Colonic mucosa (tissue), 4 donors: Measurements from ENCODE around the gene BCL11B. TPM values are rescaled to one million over a fixed set of nuclear protein-coding genes. Genes with fewer than 3 reads are reported as not detected.

Experiments
- DNase-seq: peaks from one replicate; pipeline ENCODE4 v3.0.0-alpha.2; 2020
- H3K27ac ChIP-seq: fragments of 200-600 bp; one replicate; pipeline ENCODE4 v1.8.0; 2021
- H3K27me3 ChIP-seq: fragments of 200-600 bp; one replicate; pipeline ENCODE4 v1.8.0; 2021
- H3K36me3 ChIP-seq: fragments of 200-600 bp; one replicate; pipeline ENCODE4 v1.8.0; 2021
- H3K4me1 ChIP-seq: fragments of 200-600 bp; one replicate; pipeline ENCODE4 v1.8.0; 2021; ENCODE audit warnings: mild to moderate bottlenecking
- H3K4me3 ChIP-seq: fragments of 200-600 bp; one replicate; pipeline ENCODE4 v1.8.0; 2021
- H3K9ac ChIP-seq, 2 donors: one replicate each; pipeline ENCODE4 v1.7.0; 2013; ENCODE audit warnings: control low read depth in 2 of 2, low read depth in 2 of 2, low read length in 2 of 2
- H3K9me3 ChIP-seq: fragments of 200-600 bp; one replicate; pipeline ENCODE4 v1.8.0; 2021
- intact Hi-C: fragments of 100-400 bp; cut with DNase I; formaldehyde crosslinking; loops from one replicate; pipeline ENCODE4 v1.14.1; 2022
- total RNA-seq, 2 donors: library from RNA; stranded (reverse); fragmentation: NEBNext Ultra II Directional in 1 of 2; extraction: Animal tissue kit (Norgen Biotek cat#: 25700) in 1 of 2; gene quantifications; one replicate each; pipeline ENCODE4 v1.2.1, GENCODE V29; 2021
- TF ChIP-seq, protein P1 (sequence below): fragments of 200-600 bp; IDR thresholded peaks from one replicate; pipeline ENCODE4 v1.8.0; 2022; ENCODE audit warnings: antibody characterized with exemption, mild to moderate bottlenecking
- donor health status: healthy.
- donor health status: DM: no; HTN: no; CAD: no.
- donor health status: DM: no; HTN: no; CAD: no.

The BCL11B gene
- total RNA-seq, 2 donors from 2014 or later: 5.6 to 10.4 TPM

DNA sequence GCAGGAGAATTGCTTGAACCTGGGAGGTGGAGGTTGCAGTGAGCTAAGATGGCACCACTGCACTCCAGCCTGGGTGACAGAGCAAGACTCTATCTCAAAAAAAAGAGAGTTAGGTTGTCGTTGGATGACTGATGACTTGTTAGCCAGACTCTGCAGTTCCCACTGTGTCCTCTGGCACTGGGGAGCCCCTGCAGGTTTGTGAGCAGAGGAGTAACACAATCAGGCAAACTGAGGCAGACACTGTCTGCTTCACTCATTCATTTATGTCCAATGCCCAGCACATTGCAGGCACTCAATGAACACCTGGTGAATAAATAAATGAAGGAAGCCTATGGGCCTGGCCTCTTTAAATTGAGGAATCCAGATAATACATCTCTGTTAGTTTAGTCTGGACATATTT lies 41.2 kb upstream of the BCL11B start:
- H3K4me3 ChIP-seq: no peak overlapping the region
- TF ChIP-seq, protein P1, sequence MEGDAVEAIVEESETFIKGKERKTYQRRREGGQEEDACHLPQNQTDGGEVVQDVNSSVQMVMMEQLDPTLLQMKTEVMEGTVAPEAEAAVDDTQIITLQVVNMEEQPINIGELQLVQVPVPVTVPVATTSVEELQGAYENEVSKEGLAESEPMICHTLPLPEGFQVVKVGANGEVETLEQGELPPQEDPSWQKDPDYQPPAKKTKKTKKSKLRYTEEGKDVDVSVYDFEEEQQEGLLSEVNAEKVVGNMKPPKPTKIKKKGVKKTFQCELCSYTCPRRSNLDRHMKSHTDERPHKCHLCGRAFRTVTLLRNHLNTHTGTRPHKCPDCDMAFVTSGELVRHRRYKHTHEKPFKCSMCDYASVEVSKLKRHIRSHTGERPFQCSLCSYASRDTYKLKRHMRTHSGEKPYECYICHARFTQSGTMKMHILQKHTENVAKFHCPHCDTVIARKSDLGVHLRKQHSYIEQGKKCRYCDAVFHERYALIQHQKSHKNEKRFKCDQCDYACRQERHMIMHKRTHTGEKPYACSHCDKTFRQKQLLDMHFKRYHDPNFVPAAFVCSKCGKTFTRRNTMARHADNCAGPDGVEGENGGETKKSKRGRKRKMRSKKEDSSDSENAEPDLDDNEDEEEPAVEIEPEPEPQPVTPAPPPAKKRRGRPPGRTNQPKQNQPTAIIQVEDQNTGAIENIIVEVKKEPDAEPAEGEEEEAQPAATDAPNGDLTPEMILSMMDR: no peak
- H3K27me3 ChIP-seq: no peaks in the 10 kb centered on the region
- no peak overlapping the region for H3K27ac ChIP-seq
- H3K9ac ChIP-seq: no peak overlapping the region
- no peaks in the 10 kb centered on the region for H3K9me3 ChIP-seq
- H3K36me3 ChIP-seq: no peaks in the 10 kb centered on the region
- no peak for DNase-seq
- H3K4me1 ChIP-seq: peaks cover 5% of the 10 kb centered on the region
- intact Hi-C loops: no loop called here

DNA sequence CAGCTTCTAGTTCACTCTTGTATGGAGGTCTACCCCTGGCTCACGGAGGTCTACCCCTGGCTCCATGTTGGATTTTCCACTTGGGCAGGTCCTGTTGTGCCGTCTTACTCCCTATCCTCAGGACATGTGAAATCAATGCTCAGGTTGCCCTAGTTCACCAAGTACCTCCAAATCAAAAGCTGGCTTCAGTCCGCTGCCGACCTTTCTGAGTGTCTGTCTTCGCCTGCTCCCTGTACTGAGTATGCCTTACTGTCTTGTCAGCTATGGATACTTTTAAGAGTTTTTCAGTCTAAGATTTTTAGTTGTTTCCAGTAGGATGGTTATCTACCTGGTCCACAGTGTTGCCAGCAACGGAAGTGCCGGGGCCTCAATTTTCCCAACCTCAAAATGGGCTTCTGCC lies 40.1 kb upstream of the BCL11B start:
- TF ChIP-seq, protein P1: no peak
- H3K27ac ChIP-seq: no peak overlapping the region
- intact Hi-C loops: no loop called here
- no peak overlapping the region for H3K9ac ChIP-seq
- no peaks in the 10 kb centered on the region for H3K27me3 ChIP-seq
- H3K4me3 ChIP-seq: no peak overlapping the region
- no peaks in the 10 kb centered on the region for H3K36me3 ChIP-seq
- no peaks in the 10 kb centered on the region for H3K9me3 ChIP-seq
- peaks cover 4% of the 10 kb centered on the region for H3K4me1 ChIP-seq
- no peak for DNase-seq

GRCh38 chr14:99309220-99309766 lies 37.3 kb upstream of the BCL11B start:
- no peak for DNase-seq

GRCh38 chr14:99304208-99304607 lies 32.2 kb upstream of the BCL11B start:
- Histone ChIP-seq H3K36me3 (no peaks in the 10 kb centered on the region), H3K27me3 (no peaks in the 10 kb centered on the region), H3K27ac (no peak overlapping the region), H3K9ac (no peak overlapping the region), H3K9me3 (no peaks in the 10 kb centered on the region), H3K4me3 (no peak overlapping the region), H3K4me1 (no peaks in the 10 kb centered on the region)
- intact Hi-C loops: no loop called here
- TF ChIP-seq, protein P1: no peak
- no peak for DNase-seq

More at GRCh38 chr14:99309220-99309766, 37.3 kb upstream of the BCL11B start:
- intact Hi-C loops: no loop called here
- H3K4me3 ChIP-seq: no peak overlapping the region
- H3K27me3 ChIP-seq: no peaks in the 10 kb centered on the region
- TF ChIP-seq, protein P1: no peak
- H3K9me3 ChIP-seq: no peaks in the 10 kb centered on the region
- no peaks in the 10 kb centered on the region for H3K36me3 ChIP-seq
- no peaks in the 10 kb centered on the region for H3K4me1 ChIP-seq
- no peak overlapping the region for H3K27ac ChIP-seq
- no peak overlapping the region for H3K9ac ChIP-seq

GRCh38 chr14:99300190-99300589 lies 28.2 kb upstream of the BCL11B start:
- Histone ChIP-seq H3K27ac (no peak overlapping the region), H3K4me1 (no peaks in the 10 kb centered on the region)

More at GRCh38 chr14:99300190-99300589, 28.2 kb upstream of the BCL11B start:
- H3K9me3 ChIP-seq: no peaks in the 10 kb centered on the region
- no peak for DNase-seq
- no peak overlapping the region for H3K9ac ChIP-seq
- no peaks in the 10 kb centered on the region for H3K27me3 ChIP-seq
- H3K36me3 ChIP-seq: no peaks in the 10 kb centered on the region
- intact Hi-C loops: no loop called here
- TF ChIP-seq, protein P1: no peak
- no peak overlapping the region for H3K4me3 ChIP-seq
